MM.1S (cell line): ENCODE measurements around the gene FBXO47.

ENCODE experiments used
- DNase-seq: peaks from one replicate; pipeline ENCODE4 v3.0.0-alpha.2; 2015
- H2AFZ ChIP-seq: fragments of 300-600 bp; sonication (generic); 2 replicates; pipeline ENCODE4 v1.6.0; 2016; ENCODE audit warnings: antibody characterized with exemption, low read length
- H3F3A ChIP-seq: fragments of 300-600 bp; sonication (generic); 2 replicates; pipeline ENCODE4 v1.6.1; 2016; ENCODE audit warnings: mild to moderate bottlenecking, antibody characterized with exemption, low read length, moderate library complexity, mixed read lengths; ENCODE audit not compliant: insufficient read depth
- H3K27ac ChIP-seq: fragments of 300-600 bp; sonication (generic); 2 replicates; pipeline ENCODE4 v1.5.1; 2016; ENCODE audit warnings: mild to moderate bottlenecking, low read length
- H3K27me3 ChIP-seq: fragments of 300-600 bp; sonication (generic); replicated peaks from 2 replicates; pipeline ENCODE4 v1.6.0; 2016; ENCODE audit warnings: low read length; ENCODE audit not compliant: insufficient read depth
- H3K36me3 ChIP-seq: fragments of 300-600 bp; sonication (generic); replicated peaks from 2 replicates; pipeline ENCODE4 v1.6.1; 2016; ENCODE audit warnings: mild to moderate bottlenecking, low read length, mixed read lengths; ENCODE audit not compliant: insufficient read depth
- H3K4me1 ChIP-seq: fragments of 300-600 bp; sonication (generic); 2 replicates; pipeline ENCODE4 v1.6.1; 2016; ENCODE audit warnings: low read length, mixed read lengths
- H3K4me2 ChIP-seq: fragments of 300-600 bp; sonication (generic); 2 replicates; pipeline ENCODE4 v1.6.0; 2016; ENCODE audit warnings: low read depth, low read length
- H3K4me3 ChIP-seq: fragments of 300-600 bp; sonication (generic); 2 replicates; pipeline ENCODE4 v1.5.1; 2016; ENCODE audit warnings: low read length, mixed read lengths
- H3K79me2 ChIP-seq: fragments of 300-600 bp; sonication (generic); 2 replicates; pipeline ENCODE4 v1.6.1; 2016; ENCODE audit warnings: mixed run types, low read length, mixed read lengths
- H3K9ac ChIP-seq: fragments of 300-600 bp; sonication (generic); 2 replicates; pipeline ENCODE4 v1.6.1; 2016; ENCODE audit warnings: low read length, mixed read lengths
- H3K9me2 ChIP-seq: fragments of 300-600 bp; sonication (generic); replicated peaks from 2 replicates; pipeline ENCODE4 v1.6.1; 2016; ENCODE audit warnings: mild to moderate bottlenecking, low read length, mixed read lengths; ENCODE audit not compliant: insufficient read depth
- H3K9me3 ChIP-seq: fragments of 300-600 bp; sonication (generic); replicated peaks from 2 replicates; pipeline ENCODE4 v1.6.1; 2016; ENCODE audit warnings: mild to moderate bottlenecking, low read length, mixed read lengths; ENCODE audit not compliant: insufficient read depth
- H4K20me1 ChIP-seq: fragments of 300-600 bp; sonication (generic); 2 replicates; pipeline ENCODE4 v1.6.1; 2016; ENCODE audit warnings: mild to moderate bottlenecking, low read length, moderate library complexity, mixed read lengths; ENCODE audit not compliant: insufficient read depth
- CTCF ChIP-seq: fragments of 300-600 bp; sonication (generic); IDR thresholded peaks from 2 replicates; pipeline ENCODE4 v1.5.1; 2016; ENCODE audit warnings: antibody characterized with exemption, low read length, mixed read lengths
- EZH2 ChIP-seq: fragments of 300-600 bp; sonication (generic); optimal IDR thresholded peaks from 2 replicates; pipeline ENCODE3; 2017; ENCODE audit warnings: low read depth, mild to moderate bottlenecking, antibody characterized with exemption, low read length, mixed read lengths
- EZH2phosphoT487 ChIP-seq: fragments of 300-600 bp; sonication (generic); IDR thresholded peaks from 2 replicates; pipeline ENCODE4 v1.6.1; 2018; ENCODE audit warnings: antibody characterized with exemption, low read length

FBXO47 gene

DNA sequence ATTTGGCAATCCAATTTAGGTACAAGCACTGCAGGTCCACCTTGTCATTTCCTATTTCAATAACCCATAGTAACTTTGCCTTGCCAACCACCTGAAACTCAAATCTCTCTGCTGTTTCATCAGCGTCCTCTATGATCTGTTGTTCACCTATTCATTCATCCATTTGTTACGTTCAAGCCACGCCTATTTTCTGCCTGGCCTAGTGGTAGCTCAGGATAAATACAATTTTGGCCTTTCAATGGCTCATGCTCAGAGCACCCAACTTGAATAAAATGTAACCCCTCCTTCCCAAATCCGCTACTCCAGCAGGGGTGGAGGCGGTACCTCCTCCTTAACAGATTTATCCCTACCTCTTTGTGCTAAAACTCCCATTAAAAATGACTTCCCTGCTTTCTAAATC is 3.6 kb upstream of the FBXO47 start:
- H3K4me2 ChIP-seq: no peak overlapping the region
- peak; percentile 14 for DNase-seq

DNA sequence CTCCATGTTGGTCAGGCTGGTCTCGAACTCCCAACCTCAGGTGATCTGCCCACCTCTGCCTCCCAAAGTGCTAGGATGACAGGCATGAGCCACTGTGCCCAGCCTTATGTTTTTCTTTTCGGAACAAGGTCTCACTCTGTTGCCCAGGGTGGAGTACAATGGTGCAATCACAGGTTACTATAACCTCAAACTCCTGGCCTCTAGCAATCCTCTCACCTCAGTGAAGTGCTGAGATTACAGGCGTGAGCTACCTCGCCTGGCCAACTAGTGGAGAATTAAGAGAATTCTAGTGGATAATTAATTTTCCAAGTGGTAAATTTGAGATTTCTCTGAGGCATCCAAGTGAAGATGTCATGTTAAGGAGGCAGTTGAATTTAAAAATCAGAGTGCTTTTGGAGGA is 2.9 kb upstream of the FBXO47 start:
- H4K20me1 ChIP-seq: no peaks in the 10 kb centered on the region
- no peaks in the 10 kb centered on the region for H3K9me2 ChIP-seq
- no peak for DNase-seq
- H3K4me3 ChIP-seq: no peak overlapping the region
- H3F3A ChIP-seq: no peaks in the 10 kb centered on the region
- H3K4me2 ChIP-seq: no peak overlapping the region
- H3K4me1 ChIP-seq: no peaks in the 10 kb centered on the region
- H3K27ac ChIP-seq: no peak overlapping the region
- no peak overlapping the region for H3K9ac ChIP-seq
- no peak overlapping the region for H2AFZ ChIP-seq
- H3K27me3 ChIP-seq: no peaks in the 10 kb centered on the region
- no peaks in the 10 kb centered on the region for H3K9me3 ChIP-seq
- H3K36me3 ChIP-seq: no peaks in the 10 kb centered on the region
- H3K79me2 ChIP-seq: no peaks in the 10 kb centered on the region
- TF ChIP-seq CTCF (no peak), EZH2 (no peak), EZH2phosphoT487 (no peak)

More for the DNA sequence above, 3.6 kb upstream of the FBXO47 start:
- no peaks in the 10 kb centered on the region for H3K4me1 ChIP-seq
- H3K27ac ChIP-seq: no peak overlapping the region
- no peaks in the 10 kb centered on the region for H4K20me1 ChIP-seq
- no peaks in the 10 kb centered on the region for H3K9me2 ChIP-seq
- H3K9me3 ChIP-seq: no peaks in the 10 kb centered on the region
- no peak overlapping the region for H3K9ac ChIP-seq
- H3K79me2 ChIP-seq: no peaks in the 10 kb centered on the region
- no peaks in the 10 kb centered on the region for H3F3A ChIP-seq
- TF ChIP-seq EZH2 (no peak), EZH2phosphoT487 (no peak), CTCF (no peak)
- H2AFZ ChIP-seq: no peak overlapping the region
- no peaks in the 10 kb centered on the region for H3K27me3 ChIP-seq
- no peak overlapping the region for H3K4me3 ChIP-seq
- no peaks in the 10 kb centered on the region for H3K36me3 ChIP-seq

GRCh38 chr17:38969281-38969680 is 2.1 kb upstream of the FBXO47 start:
- Histone ChIP-seq H3F3A (no peaks in the 10 kb centered on the region), H3K27me3 (no peaks in the 10 kb centered on the region), H3K4me1 (no peaks in the 10 kb centered on the region)

More at GRCh38 chr17:38969281-38969680, 2.1 kb upstream of the FBXO47 start:
- H4K20me1 ChIP-seq: no peaks in the 10 kb centered on the region
- H3K4me3 ChIP-seq: no peak overlapping the region
- no peak overlapping the region for H3K27ac ChIP-seq
- TF ChIP-seq CTCF (no peak), EZH2phosphoT487 (no peak)
- DNase-seq: no peak
- H3K9me3 ChIP-seq: no peaks in the 10 kb centered on the region
- no peaks in the 10 kb centered on the region for H3K79me2 ChIP-seq
- H3K9me2 ChIP-seq: no peaks in the 10 kb centered on the region
- no peak overlapping the region for H3K4me2 ChIP-seq
- no peaks in the 10 kb centered on the region for H3K36me3 ChIP-seq
- H2AFZ ChIP-seq: no peak overlapping the region
- no peak overlapping the region for H3K9ac ChIP-seq
